Omental fat pad (tissue), 4 donors: ENCODE measurements around the gene MYLK. TPM values are rescaled to one million over a fixed set of nuclear protein-coding genes. Genes with fewer than 3 reads are reported as not detected.

ENCODE experiments used
- ATAC-seq: fragments of 150-250 bp; one replicate; pipeline ENCODE4 v1.9.1; 2016; ENCODE audit warnings: mild to moderate bottlenecking, moderate library complexity; ENCODE audit not compliant: low FRiP score
- DNase-seq: peaks from one replicate; pipeline ENCODE4 v3.0.0-alpha.2; 2019; ENCODE audit warnings: low spot score
- small RNA-seq: library from RNA; depleted of rRNA; stranded (forward); fragments of <200 nt; gene quantifications from one replicate; pipeline ENCODE3, GENCODE V24; 2016
- total RNA-seq, 4 donors: library from RNA; depleted of rRNA; stranded (reverse); fragments of >200 nt; gene quantifications; one replicate each; pipeline ENCODE4 v1.1.0, GENCODE V29; 2016
- TF ChIP-seq, protein P1 (sequence below), 3 donors: fragments of 450-650 bp; IDR thresholded peaks; one replicate each; pipeline ENCODE4 v1.5.1; 2016 to 2017; ENCODE audit warnings: antibody characterized with exemption in 3 of 3, mild to moderate bottlenecking in 3 of 3, moderate library complexity in 2 of 3

MYLK gene
- total RNA-seq, 4 donors from 2014 or later = 26.8 to 188 (median 56.9) TPM

DNA sequence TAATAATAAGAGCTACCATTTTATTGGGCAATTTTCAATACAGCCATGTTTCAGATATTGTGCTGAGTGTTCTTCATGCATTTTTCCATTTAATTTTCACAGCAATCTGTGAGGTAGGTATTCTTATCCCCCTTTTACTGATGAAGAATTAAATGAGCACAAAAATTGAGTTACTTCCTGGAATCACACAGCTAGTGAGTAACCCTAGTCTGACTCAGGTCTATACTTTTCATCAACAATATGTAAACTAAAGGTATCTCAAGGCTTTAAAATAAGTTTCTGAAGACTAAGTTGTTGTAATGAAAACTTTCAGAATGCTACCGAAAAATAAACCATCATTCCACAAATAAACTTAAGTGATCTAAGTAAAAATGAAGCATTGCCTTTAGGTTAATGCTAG lies 321.6 kb downstream of the MYLK start:
- ATAC-seq (no peak), DNase-seq (no peak)
- TF ChIP-seq, protein P1, sequence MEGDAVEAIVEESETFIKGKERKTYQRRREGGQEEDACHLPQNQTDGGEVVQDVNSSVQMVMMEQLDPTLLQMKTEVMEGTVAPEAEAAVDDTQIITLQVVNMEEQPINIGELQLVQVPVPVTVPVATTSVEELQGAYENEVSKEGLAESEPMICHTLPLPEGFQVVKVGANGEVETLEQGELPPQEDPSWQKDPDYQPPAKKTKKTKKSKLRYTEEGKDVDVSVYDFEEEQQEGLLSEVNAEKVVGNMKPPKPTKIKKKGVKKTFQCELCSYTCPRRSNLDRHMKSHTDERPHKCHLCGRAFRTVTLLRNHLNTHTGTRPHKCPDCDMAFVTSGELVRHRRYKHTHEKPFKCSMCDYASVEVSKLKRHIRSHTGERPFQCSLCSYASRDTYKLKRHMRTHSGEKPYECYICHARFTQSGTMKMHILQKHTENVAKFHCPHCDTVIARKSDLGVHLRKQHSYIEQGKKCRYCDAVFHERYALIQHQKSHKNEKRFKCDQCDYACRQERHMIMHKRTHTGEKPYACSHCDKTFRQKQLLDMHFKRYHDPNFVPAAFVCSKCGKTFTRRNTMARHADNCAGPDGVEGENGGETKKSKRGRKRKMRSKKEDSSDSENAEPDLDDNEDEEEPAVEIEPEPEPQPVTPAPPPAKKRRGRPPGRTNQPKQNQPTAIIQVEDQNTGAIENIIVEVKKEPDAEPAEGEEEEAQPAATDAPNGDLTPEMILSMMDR (IDR thresholded peaks at IDR 0.05) = no peak

DNA sequence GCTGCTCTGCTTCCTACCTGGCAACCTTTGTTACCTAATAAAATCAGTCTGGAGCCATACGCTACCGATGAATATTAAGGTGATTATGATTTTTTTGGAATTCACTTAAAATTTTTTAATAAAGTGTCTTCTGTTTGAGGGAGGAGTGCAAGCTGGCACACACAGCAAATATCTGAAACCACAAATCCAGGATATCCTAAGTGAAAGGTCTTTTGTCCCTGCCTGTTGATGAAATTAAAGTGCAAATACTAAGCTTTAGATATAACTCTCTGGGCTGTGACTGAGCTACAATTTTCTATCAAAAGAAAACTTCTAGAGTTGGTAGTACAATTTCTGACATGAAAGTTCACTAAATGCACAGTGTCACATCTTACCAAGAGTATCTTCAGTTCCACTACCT lies 322.9 kb downstream of the MYLK start:
- DNase-seq (no peak), ATAC-seq (no peak)
- TF ChIP-seq, protein P1 (IDR thresholded peaks at IDR 0.05) = no peak

Small RNA genes within 50 kb of the gene (small RNA-seq; reads per million reads assigned to genes)
- gene RF00392 = not detected

Other genes with a start within 250 kb of the MYLK start
- 10 to 100 TPM; 16.3 to 35.6 (median 29.1) TPM for gene CCDC14, start 76.9 kb upstream of the MYLK start, total RNA-seq
- not detected for gene ROPN1, start 107.8 kb upstream of the MYLK start, total RNA-seq
- gene KALRN, start 149.0 kb upstream of the MYLK start, total RNA-seq = 100 to 1,000 TPM in 1 of 4 donors, 10 to 100 TPM in 3; 31.0 to 183 (median 75.9) TPM